Stimulated activated CD8-positive, alpha-beta memory T cell treated with anti-CD3 and anti-CD28 coated beads, Interleukin-15, amount 100 ng/mL, for 24 hours (primary cell): ENCODE data around the gene FBXO48.
"Not testable (repeated sequence)": the region's sequence is repeated elsewhere in the genome, so short reads cannot be mapped to it uniquely, and the experiment has no call there.

Experiments used
- DNase-seq: peaks from one replicate; pipeline ENCODE4 v3.0.0-alpha.2; 2020; ENCODE audit warnings: low read depth

FBXO48 gene

GRCh38 chr2:68471385-68471784 is 4.3 kb upstream of the FBXO48 start:
- no peak for DNase-seq

DNA sequence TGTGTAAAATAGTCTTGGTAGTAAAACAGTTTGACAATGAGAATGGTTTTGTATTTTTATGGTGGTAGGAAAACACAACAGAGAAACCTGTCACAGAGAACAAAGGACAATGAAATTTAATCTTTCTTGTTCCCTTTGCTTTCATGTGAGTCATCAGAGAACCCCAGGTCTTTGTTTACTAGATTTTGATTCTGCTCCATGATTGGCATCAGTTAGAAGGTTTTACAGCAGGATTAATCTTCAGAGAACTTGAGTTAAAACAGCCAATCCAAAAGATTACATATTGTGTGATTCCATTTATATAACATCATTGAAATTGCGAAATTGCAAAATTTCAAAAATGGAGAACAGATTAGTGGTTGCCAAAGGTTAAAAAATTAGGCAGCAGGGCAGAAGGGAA is 2.8 kb upstream of the FBXO48 start:
- DNase-seq, result no peak

- no peak for DNase-seq
Observed at GRCh38 chr2:68468801-68469200, 1.7 kb upstream of the FBXO48 start.

- DNase-seq, result no peak
Observed at GRCh38 chr2:68466778-68467076, 367 bp downstream of the FBXO48 start.

DNA sequence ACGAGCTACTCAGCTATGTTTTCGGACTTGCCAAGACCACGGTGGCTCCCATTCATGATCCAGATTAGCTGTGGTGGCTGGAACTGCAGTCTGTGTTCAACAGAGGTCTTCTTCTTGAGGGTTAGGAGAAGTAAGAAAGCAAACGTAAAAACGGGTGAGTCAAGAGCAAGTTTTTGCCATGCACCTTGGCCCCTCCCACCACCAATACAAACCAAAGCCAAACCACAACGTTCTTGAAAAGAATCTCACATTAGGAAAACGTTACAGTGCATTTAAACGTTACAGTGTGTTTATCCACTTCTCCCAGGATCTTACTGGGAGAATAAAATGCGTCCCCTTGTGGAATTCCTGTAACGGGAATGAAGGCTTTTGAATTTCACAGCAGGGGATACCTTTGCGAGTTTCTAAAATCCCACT is 725 bp downstream of the FBXO48 start:
- DNase-seq, result no peak

- no peak for DNase-seq
Observed at GRCh38 chr2:68465081-68465916, 1.8 kb downstream of the FBXO48 start.

- DNase-seq, result no peak
Observed at GRCh38 chr2:68464651-68465050, 2.4 kb downstream of the FBXO48 start.

GRCh38 chr2:68463287-68463877 is 3.7 kb downstream of the FBXO48 start:
- DNase-seq, result no peak

DNA sequence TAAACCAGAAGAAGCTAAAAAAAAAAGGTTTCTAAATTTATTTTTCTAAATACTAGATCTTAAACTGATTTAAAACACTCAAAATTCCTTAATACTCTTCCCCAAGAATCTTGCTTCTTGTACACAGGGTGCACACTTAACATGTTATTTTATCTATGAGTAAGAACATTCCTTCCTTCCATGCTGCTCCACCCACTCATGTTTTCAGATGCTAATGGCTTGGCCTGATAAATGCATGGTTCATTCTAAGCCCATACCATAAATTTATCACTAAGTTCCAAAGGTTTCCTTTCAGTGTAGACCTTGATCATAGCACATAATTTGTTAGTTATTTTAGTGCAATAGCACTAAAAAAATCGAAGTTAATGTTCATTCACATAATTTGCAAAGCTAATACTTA is 8.1 kb downstream of the FBXO48 start:
- DNase-seq, result no peak

DNA sequence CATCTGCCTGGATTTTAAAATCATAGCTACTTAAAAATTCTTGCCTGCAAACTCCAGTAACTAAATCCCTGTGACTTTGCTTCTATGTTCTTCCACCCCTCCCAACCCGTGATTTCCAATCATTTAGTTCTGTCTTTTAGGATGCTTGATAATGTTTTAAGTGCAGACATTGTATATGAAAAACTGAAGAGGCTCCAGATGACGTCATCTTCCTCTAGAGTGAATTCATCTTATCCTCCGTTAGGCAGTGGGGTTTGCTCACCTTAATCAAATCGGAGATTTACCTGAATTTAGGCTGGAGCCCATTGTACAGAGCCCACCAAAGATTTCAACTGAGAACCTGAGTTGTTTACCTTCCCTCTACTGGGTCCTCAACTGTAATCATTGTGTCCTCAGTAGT is 10.9 kb downstream of the FBXO48 start:
- no peak for DNase-seq

GRCh38 chr2:68454719-68455118 is 12.4 kb downstream of the FBXO48 start:
- no peak for DNase-seq

DNA sequence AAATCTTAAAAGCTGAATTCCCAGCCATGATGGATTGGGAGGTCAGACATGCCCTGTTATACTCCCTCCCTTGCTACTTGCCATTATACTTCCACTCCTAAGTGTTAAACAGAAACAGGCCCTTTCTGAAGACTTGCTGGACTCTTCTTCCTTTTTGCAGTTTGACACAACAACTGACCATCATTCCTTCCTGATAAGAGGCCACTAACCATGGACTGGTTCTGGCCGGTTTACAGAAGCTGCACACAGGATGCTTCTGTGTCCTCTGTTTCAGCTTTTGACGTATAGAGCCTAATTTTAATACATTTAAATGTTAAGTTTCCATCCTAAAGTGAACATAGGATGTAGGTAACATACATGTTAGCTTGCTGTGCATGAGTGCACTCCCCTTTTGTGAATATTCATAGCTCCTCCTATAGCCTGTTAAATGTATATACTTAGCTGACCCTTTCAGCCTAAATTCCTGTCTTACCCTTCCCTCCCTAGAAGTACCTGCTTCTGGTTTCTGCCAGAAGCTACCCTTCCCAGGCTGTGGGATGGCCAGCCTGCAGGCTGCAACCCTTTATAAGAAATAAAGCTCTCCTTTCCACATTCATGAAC is 13.2 kb downstream of the FBXO48 start:
- DNase-seq, result no peak

DNA sequence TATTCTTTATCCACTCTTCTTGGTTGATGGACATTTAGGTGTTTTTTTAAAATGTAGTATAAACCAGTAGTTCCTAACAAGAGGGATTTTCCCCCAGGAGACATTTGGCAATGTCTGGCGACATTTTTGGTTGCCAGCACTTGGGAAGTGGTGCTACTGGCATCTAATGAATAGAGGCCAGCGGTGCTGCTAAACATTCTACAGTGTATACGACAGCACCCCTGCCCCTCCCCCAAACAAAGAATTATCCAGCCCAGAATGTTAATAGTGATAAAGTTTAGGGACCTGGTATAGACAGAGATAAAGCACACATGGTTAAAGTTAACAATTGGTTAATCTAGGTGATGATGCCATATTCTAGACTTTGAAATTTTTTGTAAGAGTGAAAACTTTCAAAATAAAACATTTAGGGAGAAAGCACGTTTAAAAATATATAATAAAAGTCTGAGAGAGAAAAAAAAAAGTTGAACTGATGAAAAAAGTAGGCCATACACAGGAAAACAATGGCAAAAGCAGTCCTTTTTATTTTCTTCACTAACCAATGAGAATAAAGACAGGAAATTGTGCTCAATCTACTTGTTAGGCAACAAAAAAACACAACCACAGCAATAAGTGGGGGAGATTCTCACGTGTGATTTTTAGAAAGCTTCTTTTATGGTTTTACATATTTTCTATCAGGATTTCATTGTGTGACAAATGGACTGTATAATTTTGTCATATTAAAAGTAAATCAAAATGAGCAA is 14.8 kb downstream of the FBXO48 start:
- no peak for DNase-seq

GRCh38 chr2:68448671-68449653 is 18.1 kb downstream of the FBXO48 start:
- DNase-seq, result no peak

GRCh38 chr2:68447118-68447517 is 20.0 kb downstream of the FBXO48 start:
- DNase-seq, result no peak

GRCh38 chr2:68446425-68446824 is 20.7 kb downstream of the FBXO48 start:
- DNase-seq, result not testable (repeated sequence)

DNA sequence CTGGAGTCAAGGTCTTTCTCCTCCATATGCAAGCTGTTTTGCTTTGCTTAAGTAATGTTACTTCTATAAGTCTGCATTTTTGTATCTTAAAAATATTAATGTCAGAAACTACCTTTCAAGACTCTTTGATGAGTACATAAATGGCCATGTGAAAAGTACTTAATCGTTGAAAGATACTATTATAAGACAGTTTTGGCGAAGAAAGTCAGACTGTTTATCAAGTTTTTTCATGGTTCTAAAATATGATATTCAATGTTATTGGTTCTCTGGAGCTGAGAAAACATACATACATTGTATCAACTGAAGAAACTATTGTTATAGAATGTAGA is 25.1 kb downstream of the FBXO48 start:
- no peak for DNase-seq

- peak; percentile 60 for DNase-seq
Observed at GRCh38 chr2:68441179-68441993, 25.7 kb downstream of the FBXO48 start.

DNA sequence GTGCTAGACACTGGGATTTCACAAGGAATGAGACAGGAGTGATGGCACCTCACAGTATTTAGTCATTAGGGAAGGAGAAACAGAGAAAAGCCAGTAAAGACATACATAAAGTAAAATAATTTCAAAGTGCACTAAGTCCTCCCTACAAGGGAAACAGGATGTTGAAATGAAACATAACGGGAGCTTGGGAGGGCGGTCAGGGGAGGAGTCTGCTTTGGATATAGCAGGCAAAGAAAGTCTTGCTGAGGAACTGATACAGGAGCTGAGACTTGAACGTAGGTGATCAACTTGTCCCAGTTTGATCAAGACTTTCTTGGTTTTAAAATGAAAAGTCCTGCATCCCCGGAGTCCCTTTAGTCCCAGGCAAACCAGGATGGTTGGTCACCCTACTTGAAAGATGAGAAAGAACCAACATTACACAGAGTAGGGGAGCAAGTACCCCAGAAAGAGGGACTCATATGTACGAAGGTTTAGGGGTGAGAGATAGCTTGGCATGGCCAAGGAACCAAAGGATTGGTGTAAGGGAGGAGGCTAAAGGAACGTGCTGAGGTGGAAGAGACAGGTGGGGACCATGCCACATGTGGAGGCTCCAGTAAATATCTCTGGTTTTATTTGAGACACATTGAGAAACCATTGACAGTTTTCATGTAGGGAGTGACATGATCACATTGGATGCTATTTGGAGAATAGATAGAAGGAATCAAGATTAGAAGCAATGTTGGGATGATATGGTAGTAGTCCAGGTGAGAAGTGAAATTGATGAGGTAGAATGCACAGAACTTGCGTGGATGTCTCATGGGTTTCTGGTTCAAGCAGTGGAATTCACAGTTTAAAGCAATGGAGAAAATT is 28.4 kb downstream of the FBXO48 start:
- DNase-seq, result no peak

DNA sequence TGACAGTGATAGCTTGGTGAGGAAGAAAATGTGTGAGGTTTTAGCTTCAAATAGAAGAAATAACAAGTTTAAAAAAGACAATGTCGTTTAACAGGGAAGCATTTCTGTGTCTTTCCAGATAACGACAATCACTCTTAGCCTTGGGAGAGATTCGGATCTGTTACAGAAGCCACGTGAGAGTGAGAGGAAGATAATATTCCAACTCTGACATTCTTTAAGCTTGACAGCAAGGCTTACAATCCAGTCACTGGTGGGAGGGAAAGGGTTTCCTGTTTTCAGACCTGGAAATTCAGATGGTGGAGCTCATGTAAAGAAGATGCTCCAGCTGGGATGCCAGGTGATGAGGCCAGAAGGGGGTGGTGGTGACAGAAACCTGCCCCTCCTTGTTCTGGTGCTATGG is 30.8 kb downstream of the FBXO48 start:
- DNase-seq, result no peak
